SW480 (cell line): ENCODE data around the gene NGEF.
"Not testable (repeated sequence)": the region's sequence is repeated elsewhere in the genome, so short reads cannot be mapped to it uniquely, and the experiment has no call there.

Experiments used
- DNase-seq: peaks from one replicate; pipeline ENCODE4 v3.0.0-alpha.2; 2016; ENCODE audit warnings: low spot score

The NGEF gene

GRCh38 chr2:232871835-232872736 lies 141.0 kb downstream of the NGEF start:
- no peak for DNase-seq

DNA sequence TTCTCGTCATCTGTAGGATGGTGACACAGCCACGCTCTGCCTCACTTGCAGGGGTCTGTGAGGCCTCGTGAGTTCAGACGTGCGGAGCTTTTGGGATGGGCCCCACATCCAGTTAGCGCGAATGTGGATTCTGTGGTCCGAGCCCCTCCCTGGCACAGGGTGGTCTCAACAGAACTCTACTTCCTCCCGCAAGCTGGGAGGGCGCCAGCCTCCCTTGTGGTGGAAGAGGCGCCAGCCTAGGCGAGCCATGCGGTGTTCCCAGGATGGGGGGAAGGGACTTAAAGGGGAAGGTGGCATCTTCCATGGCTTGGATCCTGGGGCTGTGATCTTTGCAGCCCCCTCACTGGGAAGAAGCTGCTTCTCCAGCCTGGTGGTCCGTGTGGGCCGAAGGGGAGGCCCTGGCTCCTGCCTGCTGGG lies 141.6 kb downstream of the NGEF start:
- DNase-seq = no peak

- DNase-seq = no peak
Measured at GRCh38 chr2:232870766-232871371, 142.2 kb downstream of the NGEF start.

- no peak for DNase-seq
Measured at GRCh38 chr2:232870018-232870765, 142.9 kb downstream of the NGEF start, which contains the start of gene SNORC. SNORC (plus strand) TSS chr2:232870264; CDS start chr2:232870342, 78 bp downstream.

DNA sequence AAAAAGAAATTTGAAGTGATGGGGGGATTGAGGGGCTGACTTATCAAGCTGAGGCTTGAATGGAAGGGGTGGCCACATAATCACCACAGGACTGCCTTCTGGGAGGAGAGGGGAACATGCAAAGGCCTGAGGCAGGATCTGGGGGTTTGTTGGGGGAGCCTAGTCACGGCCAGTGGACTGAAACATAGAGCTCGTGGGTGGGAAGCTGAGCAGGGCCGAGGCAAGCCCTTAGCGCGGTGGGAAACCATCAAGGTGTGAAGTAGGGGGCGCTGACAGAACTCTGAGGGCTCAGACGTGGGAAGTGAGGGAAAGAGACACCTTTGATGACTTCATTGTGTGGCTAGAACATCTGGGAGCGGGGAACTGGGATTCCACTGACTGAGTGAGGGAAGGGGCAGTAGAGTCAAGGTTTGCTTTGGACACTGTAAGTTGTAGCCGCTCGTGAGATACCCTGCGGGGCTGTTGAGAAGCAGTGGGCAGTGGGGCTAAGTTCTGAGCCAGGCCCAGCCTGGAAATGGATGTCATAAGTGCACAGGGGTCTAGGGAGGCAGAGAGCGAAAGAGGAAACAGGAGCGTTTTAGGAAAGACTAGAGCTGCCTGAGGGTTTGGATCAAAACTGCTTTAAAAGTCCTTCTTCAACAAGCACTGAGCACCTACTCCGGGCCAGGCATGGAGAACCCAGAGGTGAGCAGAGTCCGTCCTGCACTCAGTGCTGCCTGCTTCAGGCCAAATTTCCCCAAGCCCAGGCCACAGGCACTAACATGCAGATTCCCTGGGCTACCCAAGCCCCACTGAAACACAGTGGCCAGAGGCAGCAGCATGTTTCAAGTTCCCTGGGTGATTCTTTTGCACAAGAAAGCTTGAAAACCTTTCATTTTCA lies 143.7 kb downstream of the NGEF start:
- DNase-seq = no peak

- DNase-seq = no peak
Measured at GRCh38 chr2:232866104-232866503, 147.0 kb downstream of the NGEF start.

- no peak for DNase-seq
Measured at GRCh38 chr2:232865165-232865564, 147.9 kb downstream of the NGEF start.

DNA sequence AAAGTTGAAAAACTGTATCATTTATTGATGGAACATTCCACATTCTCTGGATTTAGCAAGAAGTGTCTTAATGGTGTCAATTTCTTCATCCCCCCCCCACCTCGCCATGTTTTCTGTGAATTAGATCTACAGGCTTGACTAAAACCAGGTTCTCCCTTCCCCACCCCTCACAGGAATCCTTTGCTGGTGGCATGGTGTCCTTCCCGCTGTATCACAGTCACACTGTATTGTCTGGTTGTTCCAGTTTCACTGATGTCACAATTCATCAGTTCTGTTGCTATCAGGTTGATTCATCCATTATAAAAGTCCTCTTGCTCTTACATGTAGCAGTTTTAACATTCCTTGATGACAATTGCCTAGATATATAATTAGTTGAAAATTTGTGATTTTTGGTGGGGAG lies 149.1 kb downstream of the NGEF start:
- no peak for DNase-seq

DNA sequence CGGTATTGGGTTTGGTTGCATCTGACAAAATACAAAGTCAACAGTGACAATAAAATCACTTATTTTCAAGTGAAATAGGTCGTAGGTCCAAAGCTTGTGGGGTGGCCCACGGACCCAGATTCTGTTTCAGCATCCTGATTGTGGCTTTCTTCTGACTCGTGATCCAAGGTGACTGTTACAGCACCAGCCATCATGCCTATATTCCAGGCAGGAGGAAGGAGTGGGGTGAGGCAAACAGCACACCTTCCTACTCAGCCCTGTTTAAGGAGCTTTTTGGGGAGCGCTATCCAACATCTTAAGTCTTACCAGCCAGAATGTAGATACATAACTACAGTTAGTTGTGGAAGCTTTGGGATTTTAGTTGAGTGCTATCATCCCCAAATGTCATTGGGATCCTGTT lies 151.7 kb downstream of the NGEF start:
- DNase-seq = no peak

GRCh38 chr2:232860593-232861241 lies 152.3 kb downstream of the NGEF start:
- no peak for DNase-seq

- DNase-seq = no peak
Measured at GRCh38 chr2:232859385-232859916, 153.6 kb downstream of the NGEF start.

GRCh38 chr2:232857158-232857563 lies 155.9 kb downstream of the NGEF start:
- peak; percentile 90 for DNase-seq

- DNase-seq = peak; percentile 75
Measured at GRCh38 chr2:232854082-232854481, 159.0 kb downstream of the NGEF start.

- no peak for DNase-seq
Measured at GRCh38 chr2:232852676-232853075, 160.4 kb downstream of the NGEF start.

DNA sequence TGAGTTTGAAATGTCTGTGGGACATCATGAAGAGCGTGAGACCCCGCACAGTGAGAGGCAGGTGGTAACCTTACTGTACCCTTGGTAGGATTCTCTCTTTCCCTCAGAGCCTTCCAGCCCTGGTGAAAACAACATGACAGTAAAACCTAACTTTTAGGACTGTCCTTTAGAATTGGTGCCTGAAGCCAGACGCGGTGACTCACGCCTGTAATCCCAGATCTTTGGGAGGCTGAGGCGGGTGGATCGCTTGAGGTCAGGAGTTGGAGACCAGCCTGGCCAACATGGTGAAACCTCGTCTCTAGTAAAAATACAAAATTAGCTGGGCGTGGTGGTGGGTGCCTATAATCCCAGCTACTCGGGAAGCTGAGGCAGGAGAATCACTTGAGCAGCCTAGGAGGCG lies 161.0 kb downstream of the NGEF start:
- not testable (repeated sequence) for DNase-seq

- DNase-seq = no peak
Measured at GRCh38 chr2:232850039-232850438, 163.0 kb downstream of the NGEF start.

DNA sequence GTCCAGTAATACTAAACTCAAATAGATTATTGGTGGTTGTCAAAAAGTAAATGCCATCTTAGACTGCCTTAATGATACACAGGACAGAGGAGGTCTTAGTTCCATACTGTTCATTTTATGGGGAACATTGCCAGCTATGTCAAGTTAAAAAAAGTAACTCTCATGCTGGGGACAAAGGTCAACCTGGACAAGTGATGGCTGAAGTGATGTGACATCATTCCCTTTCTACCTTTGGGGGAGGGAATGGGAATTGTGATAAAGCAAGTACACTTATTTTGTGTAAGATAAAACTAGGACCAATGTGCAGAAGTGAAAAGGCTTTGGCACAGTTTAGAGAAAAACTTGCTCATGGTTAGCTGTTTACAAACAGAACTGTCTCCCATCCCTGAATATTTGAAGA lies 167.0 kb downstream of the NGEF start:
- DNase-seq = no peak

GRCh38 chr2:232843834-232844233 lies 169.2 kb downstream of the NGEF start:
- DNase-seq = no peak

DNA sequence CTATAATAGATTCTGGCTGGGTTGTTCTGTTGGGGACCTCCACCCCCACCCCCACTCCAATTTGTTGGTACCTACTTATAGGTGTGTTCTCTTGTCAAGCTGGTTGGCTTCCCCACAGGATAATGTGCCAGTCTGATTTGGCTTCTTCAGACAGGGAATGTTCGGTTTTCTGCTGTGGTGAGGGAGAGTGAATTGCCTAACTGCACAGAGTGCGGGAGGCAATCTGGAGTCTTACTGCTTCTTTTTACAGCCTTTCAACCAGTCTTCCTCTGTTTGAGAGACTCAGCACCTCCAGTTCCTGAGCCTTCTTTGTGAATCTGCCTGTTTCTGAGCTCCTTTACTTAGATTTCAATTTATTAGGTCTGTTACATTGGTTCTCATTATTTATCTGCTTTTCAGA lies 170.4 kb downstream of the NGEF start:
- no peak for DNase-seq

- no peak for DNase-seq
Measured at GRCh38 chr2:232839411-232840079, 173.5 kb downstream of the NGEF start.
